Esophagus squamous epithelium (tissue), 4 donors: Measurements from ENCODE around the gene KRABD2.

ENCODE experiments used
- CTCF ChIP-seq, 6 experiments: fragments of 450-650 bp in 4 of 6; fragments of 200-600 bp in 2 of 6; sonication (generic) in 2 of 6; IDR thresholded peaks; one replicate each; pipeline ENCODE4 v1.5.1; 2016 to 2019; ENCODE audit warnings: antibody characterized with exemption in 6 of 6, mild to moderate bottlenecking in 4 of 6, moderate library complexity in 4 of 6
- POLR2A ChIP-seq, 4 donors: fragments of 450-650 bp; IDR thresholded peaks; one replicate each; pipeline ENCODE4 v1.6.1; 2017; ENCODE audit warnings: antibody characterized with exemption in 4 of 4, mild to moderate bottlenecking in 4 of 4, moderate library complexity in 3 of 4

GRCh38 chr17:8360260-8360659, 16.2 kb downstream of the KRABD2 start:
- TF ChIP-seq CTCF (IDR thresholded peaks at IDR 0.05) (no peak), POLR2A (IDR thresholded peaks at IDR 0.05) (no peak)
